Nephron (organoid): ENCODE results near the gene SEC24B.
"Not testable (repeated sequence)": the region's sequence is repeated elsewhere in the genome, so short reads cannot be mapped to it uniquely, and the experiment has no call there.

ENCODE experiments used
- H3K27ac Mint-ChIP-seq, 3 experiments: 2 replicates each; pipeline ENCODE4 v1.8.0; 2020; ENCODE audit warnings: mixed read lengths in 3 of 3, mild to moderate bottlenecking in 2 of 3, moderate library complexity in 1 of 3
- H3K27me3 Mint-ChIP-seq: 2 replicates; pipeline ENCODE4 v1.8.0; 2021; ENCODE audit warnings: low read depth, mild to moderate bottlenecking, moderate library complexity, mixed read lengths
- H3K36me3 Mint-ChIP-seq: 2 replicates; pipeline ENCODE4 v1.8.0; 2020; ENCODE audit warnings: low read depth, mixed read lengths
- H3K4me1 Mint-ChIP-seq: 2 replicates; pipeline ENCODE4 v1.8.0; 2020; ENCODE audit warnings: mixed read lengths
- H3K4me3 Mint-ChIP-seq, 3 experiments: 2 replicates each; pipeline ENCODE4 v1.8.0; 2020; ENCODE audit warnings: mild to moderate bottlenecking in 3 of 3, mixed read lengths in 3 of 3, moderate library complexity in 2 of 3
- H3K9me3 Mint-ChIP-seq: 2 replicates; pipeline ENCODE4 v1.8.0; 2020; ENCODE audit warnings: mixed read lengths
- CTCF ChIP-seq, 3 experiments: fragments of 200-600 bp; sonication (generic); IDR thresholded peaks; one replicate each; pipeline ENCODE4 v1.5.0; 2021; ENCODE audit warnings: antibody characterized with exemption in 3 of 3; ENCODE audit not compliant: unreplicated experiment in 3 of 3

SEC24B gene

GRCh38 chr4:109552237-109552636 is 118.6 kb downstream of the SEC24B start:
- no peak overlapping the region for H3K27ac Mint-ChIP-seq
- no peaks in the 10 kb centered on the region for H3K27me3 Mint-ChIP-seq
- H3K9me3 Mint-ChIP-seq = peaks cover 2% of the 10 kb centered on the region

GRCh38 chr4:109553130-109553529 is 119.5 kb downstream of the SEC24B start:
- Mint-ChIP-seq H3K27ac (no peak overlapping the region), H3K9me3 (peaks cover 2% of the 10 kb centered on the region), H3K4me3 (no peak overlapping the region), H3K27me3 (no peaks in the 10 kb centered on the region), H3K36me3 (peaks cover 29% of the 10 kb centered on the region), H3K4me1 (no peaks in the 10 kb centered on the region)
- TF ChIP-seq CTCF (IDR thresholded peaks at IDR 0.05; ENCODE audit: unreplicated experiment in 3 of 3) = no peak

More at GRCh38 chr4:109552237-109552636, 118.6 kb downstream of the SEC24B start:
- H3K4me1 Mint-ChIP-seq = no peaks in the 10 kb centered on the region
- H3K4me3 Mint-ChIP-seq = no peak overlapping the region
- no peak for TF ChIP-seq CTCF (IDR thresholded peaks at IDR 0.05; ENCODE audit: unreplicated experiment in 3 of 3)
- peaks cover 33% of the 10 kb centered on the region for H3K36me3 Mint-ChIP-seq

GRCh38 chr4:109554971-109555370 is 121.4 kb downstream of the SEC24B start:
- Mint-ChIP-seq H3K27me3 (peaks cover 8% of the 10 kb centered on the region), H3K4me1 (no peaks in the 10 kb centered on the region), H3K27ac (no peak overlapping the region), H3K36me3 (peaks cover 21% of the 10 kb centered on the region), H3K4me3 (no peak overlapping the region), H3K9me3 (peaks cover 2% of the 10 kb centered on the region)
- TF ChIP-seq CTCF (IDR thresholded peaks at IDR 0.05; ENCODE audit: unreplicated experiment in 3 of 3) = no peak

GRCh38 chr4:109557433-109557832 is 123.8 kb downstream of the SEC24B start:
- Mint-ChIP-seq H3K27ac (no peak overlapping the region), H3K9me3 (peaks cover 2% of the 10 kb centered on the region), H3K36me3 (peaks cover 10% of the 10 kb centered on the region), H3K27me3 (peaks cover 17% of the 10 kb centered on the region), H3K4me1 (peaks cover 10% of the 10 kb centered on the region), H3K4me3 (no peak overlapping the region)
- no peak for TF ChIP-seq CTCF (IDR thresholded peaks at IDR 0.05; ENCODE audit: unreplicated experiment in 3 of 3)

GRCh38 chr4:109558095-109558494 is 124.5 kb downstream of the SEC24B start:
- Mint-ChIP-seq H3K36me3 (peaks cover 10% of the 10 kb centered on the region), H3K27me3 (peaks cover 20% of the 10 kb centered on the region), H3K4me3 (peak overlapping the region; percentile 66 to 75 (median 70)), H3K4me1 (peaks cover 16% of the 10 kb centered on the region)
- H3K9me3 Mint-ChIP-seq, H3K27ac Mint-ChIP-seq: not testable (repeated sequence)

- TF ChIP-seq CTCF (IDR thresholded peaks at IDR 0.05; ENCODE audit: unreplicated experiment in 3 of 3) = no peak
- Mint-ChIP-seq H3K27ac (peak overlapping the region in 1 of 3 experiments; percentile 58), H3K9me3 (peaks cover 2% of the 10 kb centered on the region), H3K27me3 (peaks cover 31% of the 10 kb centered on the region), H3K4me1 (peaks cover 16% of the 10 kb centered on the region), H3K36me3 (peaks cover 10% of the 10 kb centered on the region), H3K4me3 (peak overlapping the region; percentile 81 to 83 (median 83))
Measured at GRCh38 chr4:109559625-109559982, 126.0 kb downstream of the SEC24B start.
